ENCODE results near the gene CRYBG2.
"Not testable (repeated sequence)": the region's sequence is repeated elsewhere in the genome, so short reads cannot be mapped to it uniquely, and the experiment has no call there.

CRYBG2 gene

GRCh38 chr1:26378088-26378878, 24.4 kb upstream of the CRYBG2 start:
- no peak for DNase-seq (ENCODE audit: low read depth in 1 of 2, low spot score in 1 of 2)
- TF ChIP-seq JUND (IDR thresholded peaks at IDR 0.05; ENCODE audit: low read depth) = no peak
- in situ Hi-C loops (cut with HindIII; ENCODE audit: low pct_unique_long_range_greater_than_20kb, low sequenced_read_pairs) = no loop called here

- in situ Hi-C loops (cut with HindIII; ENCODE audit: low pct_unique_long_range_greater_than_20kb, low sequenced_read_pairs) = no loop called here
- no peak for TF ChIP-seq JUND (IDR thresholded peaks at IDR 0.05; ENCODE audit: low read depth)
- DNase-seq (ENCODE audit: low read depth in 1 of 2, low spot score in 1 of 2) = no peak
Measured at GRCh38 chr1:26376050-26376449, 22.1 kb upstream of the CRYBG2 start.

GRCh38 chr1:26375081-26375480, 21.2 kb upstream of the CRYBG2 start:
- no peak for TF ChIP-seq JUND (IDR thresholded peaks at IDR 0.05; ENCODE audit: low read depth)
- in situ Hi-C loops (cut with HindIII; ENCODE audit: low pct_unique_long_range_greater_than_20kb, low sequenced_read_pairs) = no loop called here
- no peak for DNase-seq (ENCODE audit: low read depth in 1 of 2, low spot score in 1 of 2)

GRCh38 chr1:26374361-26374760, 20.4 kb upstream of the CRYBG2 start:
- DNase-seq (ENCODE audit: low read depth in 1 of 2, low spot score in 1 of 2); in situ Hi-C loops (cut with HindIII; ENCODE audit: low pct_unique_long_range_greater_than_20kb, low sequenced_read_pairs): not testable (repeated sequence)

DNA sequence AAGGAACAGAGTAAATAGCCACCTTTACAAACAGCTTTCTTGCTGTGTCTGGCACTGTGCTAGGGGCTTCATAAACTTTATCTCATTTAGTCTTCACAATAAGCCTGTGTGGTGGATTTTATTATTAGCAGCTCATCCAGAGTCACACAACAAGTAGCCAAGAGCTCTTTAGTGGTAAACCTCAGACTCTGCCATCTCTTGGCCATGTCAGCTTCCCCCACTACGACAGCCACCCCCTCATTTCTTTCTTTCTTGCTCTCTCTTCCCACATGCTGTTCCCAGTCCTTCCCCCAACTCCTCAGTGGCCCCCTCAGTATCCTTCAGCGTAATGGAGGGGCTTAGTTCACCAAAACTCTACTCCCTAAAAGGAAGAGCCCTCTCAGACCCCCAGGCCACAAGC, 19.9 kb upstream of the CRYBG2 start:
- no peak for DNase-seq (ENCODE audit: low read depth in 1 of 2, low spot score in 1 of 2)
- in situ Hi-C loops (cut with HindIII; ENCODE audit: low pct_unique_long_range_greater_than_20kb, low sequenced_read_pairs) = no loop called here

DNA sequence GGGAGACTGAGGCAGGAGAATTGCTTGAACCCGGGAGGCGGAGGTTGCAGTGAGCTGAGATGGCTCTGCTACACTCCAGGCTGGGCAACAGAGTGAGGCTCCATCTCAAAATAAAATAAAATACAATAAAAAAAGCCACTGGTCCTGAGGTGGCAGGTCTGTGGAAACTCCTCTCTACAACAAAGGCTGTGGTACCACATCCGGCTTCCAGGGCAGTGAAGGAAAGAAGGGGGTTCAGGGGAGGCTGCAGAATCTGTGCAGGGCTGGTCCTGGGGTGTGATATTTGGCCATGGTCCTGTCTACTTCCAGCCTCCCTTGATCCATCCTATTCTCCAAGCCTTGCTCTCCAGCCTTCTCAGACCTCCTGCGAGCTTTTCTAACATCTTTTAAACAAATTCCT, 19.4 kb upstream of the CRYBG2 start:
- in situ Hi-C loops (cut with HindIII; ENCODE audit: low pct_unique_long_range_greater_than_20kb, low sequenced_read_pairs) = no loop called here
- no peak for DNase-seq (ENCODE audit: low read depth in 1 of 2, low spot score in 1 of 2)
- TF ChIP-seq JUND (IDR thresholded peaks at IDR 0.05; ENCODE audit: low read depth) = no peak

More for the DNA sequence above, 19.9 kb upstream of the CRYBG2 start:
- TF ChIP-seq JUND (IDR thresholded peaks at IDR 0.05; ENCODE audit: low read depth) = no peak

DNA sequence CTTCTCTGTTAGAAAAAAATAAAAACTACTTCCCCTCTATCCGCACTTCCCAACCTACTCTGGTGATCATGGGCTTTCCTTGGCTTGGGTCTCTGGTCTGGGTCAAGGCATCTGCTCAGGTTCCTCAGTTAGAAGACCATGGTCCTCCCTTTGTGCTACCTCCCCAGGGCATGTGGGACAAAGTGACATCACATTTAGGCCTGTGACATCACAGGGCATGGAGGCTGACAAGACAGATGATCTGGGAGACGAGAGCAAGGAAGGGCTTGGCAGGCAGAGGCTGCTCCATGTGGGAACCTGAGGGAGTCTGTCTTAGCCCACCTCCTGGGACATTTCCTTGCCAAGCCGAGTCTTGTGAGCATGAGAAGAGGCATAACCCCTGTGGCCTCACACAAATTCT, 18.7 kb upstream of the CRYBG2 start, which contains the start of gene ZNF683:
Gene ZNF683, minus strand, starts transcription at position 140 of the 400 bp plus-strand sequence. CDS start 4,179 bp downstream, outside the sequence.
- in situ Hi-C loops (cut with HindIII; ENCODE audit: low pct_unique_long_range_greater_than_20kb, low sequenced_read_pairs); DNase-seq (ENCODE audit: low read depth in 1 of 2, low spot score in 1 of 2): not testable (repeated sequence)

- no peak for TF ChIP-seq JUND (IDR thresholded peaks at IDR 0.05; ENCODE audit: low read depth)
- DNase-seq (ENCODE audit: low read depth in 1 of 2, low spot score in 1 of 2) = no peak
- in situ Hi-C loops (cut with HindIII; ENCODE audit: low pct_unique_long_range_greater_than_20kb, low sequenced_read_pairs) = no loop called here
Measured at GRCh38 chr1:26372039-26372438, 18.1 kb upstream of the CRYBG2 start.

- in situ Hi-C loops (cut with HindIII; ENCODE audit: low pct_unique_long_range_greater_than_20kb, low sequenced_read_pairs) = no loop called here
- TF ChIP-seq JUND (IDR thresholded peaks at IDR 0.05; ENCODE audit: low read depth) = no peak
- DNase-seq (ENCODE audit: low read depth in 1 of 2, low spot score in 1 of 2) = no peak
Measured at GRCh38 chr1:26370591-26371382, 16.9 kb upstream of the CRYBG2 start.

DNA sequence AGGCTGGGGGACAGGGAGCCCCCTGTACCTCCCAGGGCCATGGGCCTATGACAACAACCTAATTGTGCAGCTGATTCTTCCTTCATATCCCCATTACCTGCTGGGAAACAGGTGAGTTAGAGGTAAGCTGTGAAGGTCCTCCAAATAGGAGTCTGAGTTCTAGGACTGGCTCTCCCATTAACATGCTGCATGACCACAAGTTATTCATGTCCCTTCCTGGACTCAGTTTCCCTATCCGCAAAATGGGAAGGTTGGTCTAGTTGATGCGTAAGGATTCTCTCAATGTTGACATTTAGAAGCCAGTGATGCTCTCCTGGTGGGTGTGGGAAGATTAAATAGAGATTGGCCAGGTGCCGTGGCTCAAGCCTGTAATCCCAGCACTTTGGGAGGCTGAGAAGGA, 14.6 kb upstream of the CRYBG2 start:
- no peak for TF ChIP-seq JUND (IDR thresholded peaks at IDR 0.05; ENCODE audit: low read depth)
- no peak for DNase-seq (ENCODE audit: low read depth in 1 of 2, low spot score in 1 of 2)
- in situ Hi-C loops (cut with HindIII; ENCODE audit: low pct_unique_long_range_greater_than_20kb, low sequenced_read_pairs) = no loop called here

DNA sequence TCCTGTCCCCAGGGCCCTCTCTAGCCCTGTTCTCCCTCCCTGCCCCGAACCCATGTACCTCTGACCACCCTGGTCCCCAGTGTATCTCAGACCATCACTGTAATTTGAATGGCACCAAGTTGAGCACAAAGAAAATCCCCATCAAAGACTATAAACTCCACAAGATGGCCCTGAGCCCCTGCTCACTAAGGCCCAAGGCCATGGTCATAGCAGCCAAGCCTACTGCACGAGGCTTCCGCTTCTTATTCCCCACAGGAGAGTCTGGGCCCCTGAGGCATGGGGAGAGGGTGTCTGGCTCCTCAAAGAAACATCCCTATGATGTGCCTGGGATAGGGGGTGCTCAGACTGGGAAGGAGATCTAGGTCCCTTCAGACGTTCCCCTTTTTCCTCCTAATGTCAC, 14.1 kb upstream of the CRYBG2 start:
- no peak for DNase-seq (ENCODE audit: low read depth in 1 of 2, low spot score in 1 of 2)
- in situ Hi-C loops (cut with HindIII; ENCODE audit: low pct_unique_long_range_greater_than_20kb, low sequenced_read_pairs) = no loop called here
- no peak for TF ChIP-seq JUND (IDR thresholded peaks at IDR 0.05; ENCODE audit: low read depth)

DNA sequence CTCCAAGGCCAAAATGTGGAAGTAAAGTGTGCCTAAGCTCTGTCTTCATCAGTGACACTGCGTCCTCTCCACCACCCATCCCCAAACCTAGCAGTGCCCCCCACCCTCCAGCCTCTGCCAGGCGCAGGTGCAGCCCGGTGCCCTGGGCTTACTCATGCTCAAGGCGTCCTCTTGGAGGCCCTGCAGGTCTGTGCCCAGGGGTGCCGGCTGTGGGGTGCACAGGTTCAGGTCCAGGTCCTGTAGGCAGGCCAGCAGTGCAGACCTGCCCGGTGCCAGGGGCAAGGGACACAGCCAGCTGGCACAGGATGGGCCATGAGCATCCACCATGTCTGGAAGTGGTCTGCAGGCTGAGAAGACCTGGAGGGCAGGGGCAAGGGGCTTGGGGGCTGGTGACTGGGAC, 13.5 kb upstream of the CRYBG2 start:
- no peak for DNase-seq (ENCODE audit: low read depth in 1 of 2, low spot score in 1 of 2)
- in situ Hi-C loops (cut with HindIII; ENCODE audit: low pct_unique_long_range_greater_than_20kb, low sequenced_read_pairs) = no loop called here

GRCh38 chr1:26364956-26365355, 11.0 kb upstream of the CRYBG2 start:
- no peak for DNase-seq (ENCODE audit: low read depth in 1 of 2, low spot score in 1 of 2)
- in situ Hi-C loops (cut with HindIII; ENCODE audit: low pct_unique_long_range_greater_than_20kb, low sequenced_read_pairs) = no loop called here
- TF ChIP-seq JUND (IDR thresholded peaks at IDR 0.05; ENCODE audit: low read depth) = no peak

More for the DNA sequence above, 13.5 kb upstream of the CRYBG2 start:
- no peak for TF ChIP-seq JUND (IDR thresholded peaks at IDR 0.05; ENCODE audit: low read depth)

Data from T47D (cell line).